NB4 (cell line): ENCODE measurements around the gene DIRAS1.

Experiments
- TF ChIP-seq, protein P1 (sequence below): IDR thresholded peaks from 2 replicates; pipeline ENCODE4 v1.6.1; 2011; ENCODE audit warnings: low read depth, low read length
- TF ChIP-seq, protein P2 (sequence below): IDR thresholded peaks from one replicate; pipeline ENCODE4 v1.5.1; 2012; ENCODE audit warnings: low read depth, low read length

DNA sequence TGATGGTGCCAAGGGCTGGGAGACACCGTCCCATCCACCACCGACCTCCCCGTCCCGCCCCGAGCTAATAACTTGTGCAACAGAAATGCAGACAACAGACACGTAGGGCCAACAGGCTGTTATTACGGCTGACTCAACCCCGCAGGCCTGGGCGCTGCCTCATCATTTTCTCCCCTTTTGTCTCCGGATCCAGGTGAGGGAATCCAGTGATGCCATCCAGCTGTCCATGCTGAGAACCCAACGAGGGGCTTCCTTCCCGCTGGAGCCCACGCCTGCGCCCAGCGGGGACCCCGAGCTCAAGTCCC lies 6.4 kb upstream of the DIRAS1 start:
- TF ChIP-seq, protein P1, sequence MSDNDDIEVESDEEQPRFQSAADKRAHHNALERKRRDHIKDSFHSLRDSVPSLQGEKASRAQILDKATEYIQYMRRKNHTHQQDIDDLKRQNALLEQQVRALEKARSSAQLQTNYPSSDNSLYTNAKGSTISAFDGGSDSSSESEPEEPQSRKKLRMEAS: no peak
- TF ChIP-seq, protein P2, sequence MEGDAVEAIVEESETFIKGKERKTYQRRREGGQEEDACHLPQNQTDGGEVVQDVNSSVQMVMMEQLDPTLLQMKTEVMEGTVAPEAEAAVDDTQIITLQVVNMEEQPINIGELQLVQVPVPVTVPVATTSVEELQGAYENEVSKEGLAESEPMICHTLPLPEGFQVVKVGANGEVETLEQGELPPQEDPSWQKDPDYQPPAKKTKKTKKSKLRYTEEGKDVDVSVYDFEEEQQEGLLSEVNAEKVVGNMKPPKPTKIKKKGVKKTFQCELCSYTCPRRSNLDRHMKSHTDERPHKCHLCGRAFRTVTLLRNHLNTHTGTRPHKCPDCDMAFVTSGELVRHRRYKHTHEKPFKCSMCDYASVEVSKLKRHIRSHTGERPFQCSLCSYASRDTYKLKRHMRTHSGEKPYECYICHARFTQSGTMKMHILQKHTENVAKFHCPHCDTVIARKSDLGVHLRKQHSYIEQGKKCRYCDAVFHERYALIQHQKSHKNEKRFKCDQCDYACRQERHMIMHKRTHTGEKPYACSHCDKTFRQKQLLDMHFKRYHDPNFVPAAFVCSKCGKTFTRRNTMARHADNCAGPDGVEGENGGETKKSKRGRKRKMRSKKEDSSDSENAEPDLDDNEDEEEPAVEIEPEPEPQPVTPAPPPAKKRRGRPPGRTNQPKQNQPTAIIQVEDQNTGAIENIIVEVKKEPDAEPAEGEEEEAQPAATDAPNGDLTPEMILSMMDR: no peak
